IPS-20b (cell line): Measurements from ENCODE around the gene DOCK2.
"Not testable (repeated sequence)": the region's sequence is repeated elsewhere in the genome, so short reads cannot be mapped to it uniquely, and the experiment has no call there.

Experiments
- H3K27ac ChIP-seq: one replicate; pipeline ENCODE4 v1.5.1; 2013; ENCODE audit warnings: low read length
- H3K27me3 ChIP-seq: 2 replicates; pipeline ENCODE4 v1.6.1; 2013; ENCODE audit warnings: mild to moderate bottlenecking, low read length, inconsistent platforms; ENCODE audit not compliant: insufficient read depth
- H3K36me3 ChIP-seq: 2 replicates; pipeline ENCODE4 v1.6.1; 2013; ENCODE audit warnings: low read depth, mild to moderate bottlenecking, inconsistent platforms, low read length, moderate library complexity; ENCODE audit not compliant: insufficient read depth
- H3K4me1 ChIP-seq: 2 replicates; pipeline ENCODE4 v1.6.1; 2013; ENCODE audit warnings: mild to moderate bottlenecking, control low read depth, inconsistent platforms, low read length, moderate library complexity; ENCODE audit not compliant: insufficient read depth
- H3K4me3 ChIP-seq: 2 replicates; pipeline ENCODE4 v1.5.1; 2013; ENCODE audit warnings: mild to moderate bottlenecking, low read length, inconsistent platforms
- H3K9ac ChIP-seq: 2 replicates; pipeline ENCODE4 v1.6.1; 2013; ENCODE audit warnings: low read depth, mild to moderate bottlenecking, inconsistent platforms, low read length, moderate library complexity
- H3K9me3 ChIP-seq: 2 replicates; pipeline ENCODE4 v1.6.1; 2013; ENCODE audit warnings: mild to moderate bottlenecking, low read depth, low read length, inconsistent platforms; ENCODE audit not compliant: insufficient read depth

DOCK2 gene

DNA sequence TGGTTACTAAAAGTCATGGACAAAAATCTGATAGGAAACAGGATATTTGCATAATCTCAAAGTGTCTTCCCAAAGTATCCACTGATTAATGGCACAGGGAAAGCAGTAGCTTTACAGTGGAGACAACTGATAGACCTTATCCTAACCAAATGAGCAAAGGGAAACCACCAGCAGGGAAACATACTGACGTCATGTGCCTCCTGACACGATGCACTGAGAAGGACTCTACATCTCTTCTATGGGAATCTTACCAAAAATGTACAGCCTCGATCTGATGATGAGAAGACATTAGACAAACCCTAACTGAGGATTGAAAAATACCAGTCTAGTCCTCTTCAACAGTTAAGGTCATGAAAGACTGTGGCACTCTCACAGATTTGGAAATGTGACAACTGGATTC, 177.0 kb downstream of the DOCK2 start:
- Histone ChIP-seq H3K36me3 (no peaks in the 10 kb centered on the region), H3K9ac (no peak overlapping the region)

DNA sequence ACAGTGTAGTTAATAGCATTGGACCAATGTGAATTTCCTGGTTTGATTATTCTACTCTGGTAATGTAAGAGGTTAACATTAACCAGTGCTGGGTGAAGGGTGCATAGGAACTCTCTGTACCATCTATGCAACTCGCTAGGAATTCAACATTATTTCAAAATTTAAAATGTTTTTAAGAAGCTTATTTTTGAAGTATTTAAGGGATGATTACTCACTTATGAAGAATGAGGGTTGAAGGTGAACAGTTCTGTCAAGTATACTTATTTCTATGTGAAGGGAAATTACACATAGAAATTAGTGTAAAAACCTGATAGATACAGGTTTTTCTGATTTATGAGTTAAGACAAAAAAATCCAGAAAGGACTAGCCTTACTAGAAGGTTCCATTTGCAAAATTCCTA, 177.4 kb downstream of the DOCK2 start:
- H3K4me3 ChIP-seq, result no peak overlapping the region
- H3K27me3 ChIP-seq, result peaks cover 8% of the 10 kb centered on the region; the same call in 1 of the 2 replicates
- H3K27ac ChIP-seq, result no peak overlapping the region
- no peak overlapping the region for H3K9ac ChIP-seq
- H3K4me1 ChIP-seq, result peaks cover 15% of the 10 kb centered on the region
- no peaks in the 10 kb centered on the region for H3K9me3 ChIP-seq
- no peaks in the 10 kb centered on the region for H3K36me3 ChIP-seq

More for the DNA sequence above, 177.0 kb downstream of the DOCK2 start:
- Histone ChIP-seq H3K27me3 (peaks cover 11% of the 10 kb centered on the region; the same call in 1 of the 2 replicates), H3K4me3 (no peak overlapping the region), H3K9me3 (no peaks in the 10 kb centered on the region), H3K27ac (no peak overlapping the region), H3K4me1 (peaks cover 19% of the 10 kb centered on the region)

DNA sequence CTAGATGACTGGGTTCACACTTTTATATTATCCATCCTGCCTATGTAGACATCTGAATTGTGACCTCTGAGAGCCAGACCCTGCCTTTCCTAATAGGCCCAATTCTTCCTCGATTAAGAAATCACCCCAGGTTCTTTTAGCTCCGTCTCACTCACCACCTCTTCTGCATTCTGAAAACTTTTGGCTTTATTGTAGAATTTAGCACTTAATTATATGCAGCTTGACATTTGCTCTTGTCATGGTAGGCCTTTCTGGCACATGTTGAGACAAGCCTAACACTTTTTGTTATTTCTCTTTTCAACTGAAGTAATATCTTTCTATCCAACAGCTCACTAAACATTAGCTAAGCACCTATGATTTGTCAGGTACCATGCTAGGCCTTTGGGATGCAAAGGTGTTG, 180.0 kb downstream of the DOCK2 start:
- no peaks in the 10 kb centered on the region for H3K36me3 ChIP-seq
- peaks cover 3% of the 10 kb centered on the region; the same call in 1 of the 2 replicates for H3K4me1 ChIP-seq
- H3K27ac ChIP-seq, result no peak overlapping the region
- H3K9ac ChIP-seq, result no peak overlapping the region
- no peaks in the 10 kb centered on the region for H3K27me3 ChIP-seq
- no peak overlapping the region for H3K4me3 ChIP-seq
- H3K9me3 ChIP-seq, result no peaks in the 10 kb centered on the region

- Histone ChIP-seq H3K9ac (no peak overlapping the region), H3K27ac (no peak overlapping the region), H3K4me3 (no peak overlapping the region), H3K27me3 (no peaks in the 10 kb centered on the region), H3K9me3 (no peaks in the 10 kb centered on the region), H3K36me3 (no peaks in the 10 kb centered on the region), H3K4me1 (no peaks in the 10 kb centered on the region)
These were observed 189.5 kb downstream of the DOCK2 start for GRCh38 chr5:169826618-169827017.

DNA sequence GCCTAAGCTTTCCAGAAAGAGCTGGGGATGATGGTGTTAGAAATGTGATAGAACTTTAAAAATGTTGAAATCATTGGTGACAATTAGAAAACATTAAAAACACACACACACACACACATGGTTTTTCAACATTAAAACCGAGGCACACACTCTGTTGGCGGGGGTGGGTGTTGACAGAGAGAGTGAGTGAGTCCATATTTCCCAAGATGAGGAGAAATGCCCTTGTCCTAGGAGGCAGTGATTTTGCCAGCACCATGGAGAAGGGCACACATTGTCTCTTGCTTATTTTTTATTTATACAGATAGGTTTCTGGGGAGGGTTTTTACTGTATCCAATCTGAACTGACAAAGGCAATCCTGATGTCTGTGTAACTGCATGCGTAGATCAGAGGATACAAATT, 190.7 kb downstream of the DOCK2 start:
- Histone ChIP-seq H3K9me3 (no peaks in the 10 kb centered on the region), H3K36me3 (no peaks in the 10 kb centered on the region), H3K27ac (no peak overlapping the region), H3K27me3 (no peaks in the 10 kb centered on the region), H3K4me3 (no peak overlapping the region), H3K4me1 (no peaks in the 10 kb centered on the region), H3K9ac (no peak overlapping the region)

DNA sequence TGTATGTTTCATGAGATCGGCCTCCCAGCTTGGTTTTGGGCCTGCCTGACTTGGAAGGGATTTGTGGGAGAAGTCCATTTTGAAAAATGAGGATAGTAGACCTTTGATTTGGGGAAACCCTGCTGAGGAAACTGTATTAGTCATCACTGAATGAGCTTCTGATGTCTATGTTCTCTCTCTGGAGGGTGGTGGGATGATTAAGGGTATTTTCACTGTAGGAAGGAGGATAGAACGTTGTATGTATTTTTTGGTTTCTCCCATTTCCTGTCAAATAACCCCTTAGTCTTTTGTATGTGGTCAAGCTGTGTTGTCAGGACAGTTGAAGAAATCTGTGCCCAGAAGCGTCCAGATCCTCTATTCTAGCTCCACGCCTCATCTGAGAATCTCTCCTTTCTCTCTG, 191.3 kb downstream of the DOCK2 start:
- Histone ChIP-seq H3K4me1 (no peaks in the 10 kb centered on the region), H3K9me3 (no peaks in the 10 kb centered on the region), H3K9ac (no peak overlapping the region), H3K27ac (no peak overlapping the region), H3K36me3 (no peaks in the 10 kb centered on the region), H3K27me3 (no peaks in the 10 kb centered on the region), H3K4me3 (no peak overlapping the region)

- Histone ChIP-seq H3K27ac (no peak overlapping the region), H3K9ac (no peak overlapping the region)
These were observed 194.3 kb downstream of the DOCK2 start for GRCh38 chr5:169831331-169831730.

DNA sequence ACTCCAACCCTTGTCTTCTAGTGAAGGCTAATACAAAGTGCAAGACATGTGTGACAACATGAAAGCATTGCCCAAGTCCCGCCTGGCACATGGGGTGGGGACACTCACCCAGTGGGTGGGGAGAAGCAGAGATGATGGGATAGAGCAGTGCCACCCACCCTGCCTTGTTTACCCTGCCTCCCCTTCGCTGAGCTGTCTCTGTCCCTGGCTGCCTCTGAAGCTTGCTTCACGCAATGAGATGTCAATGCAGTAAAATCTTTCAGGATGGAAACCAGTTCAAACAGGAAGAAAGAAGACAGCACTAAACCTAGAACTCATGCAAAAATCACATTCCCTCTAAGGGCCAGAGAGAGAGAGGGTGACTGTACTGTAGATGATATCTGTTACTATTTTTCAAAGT, 195.2 kb downstream of the DOCK2 start:
- Histone ChIP-seq H3K36me3 (no peaks in the 10 kb centered on the region), H3K9ac (no peak overlapping the region), H3K9me3 (no peaks in the 10 kb centered on the region), H3K4me1 (no peaks in the 10 kb centered on the region), H3K27me3 (no peaks in the 10 kb centered on the region), H3K4me3 (no peak overlapping the region), H3K27ac (no peak overlapping the region)

More at GRCh38 chr5:169831331-169831730, 194.3 kb downstream of the DOCK2 start:
- Histone ChIP-seq H3K4me1 (no peaks in the 10 kb centered on the region), H3K36me3 (no peaks in the 10 kb centered on the region), H3K27me3 (no peaks in the 10 kb centered on the region), H3K4me3 (no peak overlapping the region), H3K9me3 (no peaks in the 10 kb centered on the region)

DNA sequence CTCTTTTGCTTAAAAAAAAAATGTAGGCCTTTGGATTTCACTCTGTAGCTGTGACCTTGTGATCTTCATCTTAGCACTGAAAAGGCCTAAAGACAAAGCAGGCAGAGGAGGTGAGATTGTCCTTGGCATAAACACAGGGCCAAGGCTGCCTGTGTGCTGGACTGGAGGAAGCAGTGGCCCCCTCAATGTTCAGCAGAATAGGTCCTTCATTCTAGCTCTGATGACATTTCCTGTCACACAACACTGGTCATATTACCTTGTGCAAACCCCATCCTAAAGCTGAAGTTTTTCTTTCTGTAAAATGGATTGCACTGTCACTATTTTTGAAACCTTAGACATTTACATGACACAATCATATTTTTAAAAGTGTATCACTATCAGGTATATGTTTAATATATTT, 195.8 kb downstream of the DOCK2 start:
- H3K4me1 ChIP-seq, result no peaks in the 10 kb centered on the region
- H3K9me3 ChIP-seq, result no peaks in the 10 kb centered on the region
- H3K36me3 ChIP-seq, result no peaks in the 10 kb centered on the region
- no peaks in the 10 kb centered on the region for H3K27me3 ChIP-seq
- H3K27ac ChIP-seq, result no peak overlapping the region
- H3K9ac ChIP-seq, result no peak overlapping the region
- no peak overlapping the region for H3K4me3 ChIP-seq

GRCh38 chr5:169833681-169834292, 196.7 kb downstream of the DOCK2 start:
- not testable (repeated sequence) for H3K4me1 ChIP-seq, H3K9me3 ChIP-seq, H3K27ac ChIP-seq, H3K9ac ChIP-seq, H3K4me3 ChIP-seq, H3K36me3 ChIP-seq, H3K27me3 ChIP-seq

GRCh38 chr5:169834540-169834939, 197.5 kb downstream of the DOCK2 start:
- H3K36me3 ChIP-seq, H3K27me3 ChIP-seq, H3K9me3 ChIP-seq, H3K27ac ChIP-seq, H3K4me3 ChIP-seq, H3K4me1 ChIP-seq, H3K9ac ChIP-seq: not testable (repeated sequence)

GRCh38 chr5:169836835-169837536, 199.9 kb downstream of the DOCK2 start:
- no peak overlapping the region for H3K9ac ChIP-seq
- H3K27me3 ChIP-seq, result no peaks in the 10 kb centered on the region
- H3K36me3 ChIP-seq, result no peaks in the 10 kb centered on the region
- no peaks in the 10 kb centered on the region for H3K4me1 ChIP-seq
- no peaks in the 10 kb centered on the region for H3K9me3 ChIP-seq
- no peak overlapping the region for H3K27ac ChIP-seq
- H3K4me3 ChIP-seq, result no peak overlapping the region
